T-cell (primary cell): ENCODE measurements around the gene VSTM2B. TPM values are rescaled to one million over a fixed set of nuclear protein-coding genes. Genes with fewer than 3 reads are reported as not detected.
A peak's percentile ranks its signal among the peaks of the same experiment; 100 is the strongest.

Experiments
- ATAC-seq, 4 experiments: fragments of 200-7000 bp in 3 of 4; fragments of 150-1000 bp in 1 of 4; cut with Tn5 transposase; replicated peaks in 1 of 4; 1 replicate in 3 of 4; 2 replicates in 1 of 4; pipeline ENCODE4 v1.10.0; 2021; ENCODE audit warnings: moderate library complexity in 3 of 4, mild to moderate bottlenecking in 2 of 4, moderate number of reproducible peaks in 1 of 4
- CTCF ChIA-PET, 2 donors: fragments of 300-600 bp; sonication (Branson Sonifier 250); formaldehyde crosslinking; loops; one replicate each; lab custom pipeline; 2022; ENCODE audit warnings: antibody characterized with exemption in 2 of 2; lab: Charles Lee
- POLR2A ChIA-PET, 2 donors: fragments of 300-600 bp; sonication (Branson Sonifier 250); formaldehyde crosslinking; loops; one replicate each; lab custom pipeline; 2022; ENCODE audit warnings: antibody characterized with exemption in 2 of 2; lab: Charles Lee
- DNase-seq, 35 experiments: peaks; one replicate each; pipeline versions ENCODE4 v3.0.0 to v3.0.0-alpha.2; 2013 to 2023
- H3K27ac ChIP-seq: one replicate; pipeline ENCODE4 v1.5.1; 2013; ENCODE audit warnings: low read length
- H3K27me3 ChIP-seq, 2 experiments: replicated peaks in 1 of 2; 1 replicate in 1 of 2; 2 replicates in 1 of 2; pipeline versions ENCODE4 v1.6.1 to v1.7.0; 2013; ENCODE audit warnings: low read length in 1 of 2, mixed read lengths in 1 of 2; ENCODE audit not compliant: control insufficient read depth in 2 of 2, insufficient read depth in 2 of 2; ENCODE audit errors: extremely low read depth in 1 of 2
- H3K36me3 ChIP-seq, 2 donors: 1 replicate in 1 of 2; 2 replicates in 1 of 2; pipeline versions ENCODE4 v1.6.1 to v1.7.0; 2013; ENCODE audit warnings: low read length in 1 of 2; ENCODE audit not compliant: control insufficient read depth in 2 of 2, insufficient read depth in 1 of 2; ENCODE audit errors: extremely low read depth in 1 of 2
- H3K4me1 ChIP-seq, 2 experiments: 1 replicate in 1 of 2; 2 replicates in 1 of 2; pipeline versions ENCODE4 v1.6.1 to v1.7.0; 2013; ENCODE audit warnings: low read length in 2 of 2, mixed read lengths in 1 of 2; ENCODE audit not compliant: insufficient read depth in 2 of 2, control insufficient read depth in 1 of 2; ENCODE audit errors: extremely low read depth in 1 of 2
- H3K4me3 ChIP-seq, 2 donors: 1 replicate in 1 of 2; 2 replicates in 1 of 2; pipeline versions ENCODE4 v1.5.1 to v1.7.0; 2013; ENCODE audit warnings: mild to moderate bottlenecking in 2 of 2, low read length in 1 of 2, moderate library complexity in 1 of 2; ENCODE audit not compliant: control insufficient read depth in 1 of 2; ENCODE audit errors: extremely low read depth in 1 of 2
- H3K9me3 ChIP-seq: 2 replicates; pipeline ENCODE4 v1.7.0; 2013
- H3K27ac Mint-ChIP-seq, 2 donors: one replicate each; pipeline ENCODE4 v1.8.0; 2020 to 2021; ENCODE audit warnings: mild to moderate bottlenecking in 2 of 2, mixed read lengths in 2 of 2
- H3K27me3 Mint-ChIP-seq, 2 donors: one replicate each; pipeline ENCODE4 v1.8.0; 2021 to 2022; ENCODE audit warnings: mixed read lengths in 2 of 2
- H3K36me3 Mint-ChIP-seq: one replicate; pipeline ENCODE4 v1.8.0; 2021; ENCODE audit warnings: mixed read lengths
- H3K4me1 Mint-ChIP-seq, 3 donors: one replicate each; pipeline ENCODE4 v1.8.0; 2020 to 2022; ENCODE audit warnings: mixed read lengths in 3 of 3, mild to moderate bottlenecking in 1 of 3
- H3K4me3 Mint-ChIP-seq, 3 donors: one replicate each; pipeline ENCODE4 v1.8.0; 2020 to 2022; ENCODE audit warnings: mild to moderate bottlenecking in 3 of 3, mixed read lengths in 3 of 3, moderate library complexity in 3 of 3
- H3K9me3 Mint-ChIP-seq, 3 donors: one replicate each; pipeline ENCODE4 v1.8.0; 2020 to 2022; ENCODE audit warnings: mixed read lengths in 3 of 3
- WGBS: methylation state at CpG from one replicate; pipeline ENCODE4 v1.1.5; 2013; ENCODE audit warnings: missing lambda C conversion rate; ENCODE audit not compliant: insufficient coverage; 5-methylcytosine and 5-hydroxymethylcytosine counted together
- total RNA-seq, 35 experiments: library from RNA in 6 of 35; stranded (reverse) in 6 of 35; fragments of 120-200 nt in 1 of 35; gene quantifications; one replicate each; pipeline versions ENCODE4 v1.2.1 to v1.2.4 and lab custom pipeline; 2013 to 2026

The VSTM2B gene
- total RNA-seq, 5 donors from 2014 or later (not counting 1 experiment from before 2014, with no cell fraction given): not detected

GRCh38 chr19:29588095-29588494, 62.3 kb downstream of the VSTM2B start:
- ATAC-seq: no peak
- Mint-ChIP-seq H3K27ac (peak overlapping the region; percentile 88 to 89), H3K4me3 (no peak overlapping the region)

GRCh38 chr19:29590278-29590677, 64.5 kb downstream of the VSTM2B start:
- Histone ChIP-seq H3K27me3 (peaks cover 2 to 28% of the 10 kb centered on the region in 2 experiments), H3K9me3 (no peaks in the 10 kb centered on the region), H3K27ac (no peak overlapping the region), H3K36me3 (no peaks in the 10 kb centered on the region), H3K4me3 (no peak overlapping the region), H3K4me1 (peaks cover 0 to 13% of the 10 kb centered on the region in 2 experiments)
- CTCF ChIA-PET: no interaction called here
- ATAC-seq (no peak), DNase-seq (no peak)
- no peak overlapping the region for H3K27ac Mint-ChIP-seq
- H3K36me3 Mint-ChIP-seq: no peaks in the 10 kb centered on the region
- POLR2A ChIA-PET: no interaction called here
- 79% methylated on average over 4 of the region's 5 CpGs for WGBS
- H3K27me3 Mint-ChIP-seq: peaks cover 34 to 42% of the 10 kb centered on the region in 2 donors
- peaks cover 0 to 8% (median 0%) of the 10 kb centered on the region in 3 donors for H3K9me3 Mint-ChIP-seq
- H3K4me3 Mint-ChIP-seq: no peak overlapping the region
- H3K4me1 Mint-ChIP-seq: peaks cover 7 to 21% (median 17%) of the 10 kb centered on the region in 3 donors

More at GRCh38 chr19:29588095-29588494, 62.3 kb downstream of the VSTM2B start:
- peaks cover 20 to 30% of the 10 kb centered on the region in 2 donors for H3K27me3 Mint-ChIP-seq
- Histone ChIP-seq H3K27me3 (peaks cover 2 to 17% of the 10 kb centered on the region in 2 experiments), H3K9me3 (no peaks in the 10 kb centered on the region), H3K4me1 (peaks cover 0 to 13% of the 10 kb centered on the region in 2 experiments), H3K4me3 (no peak overlapping the region), H3K27ac (peak overlapping the region; percentile 65), H3K36me3 (no peaks in the 10 kb centered on the region)
- DNase-seq: no peak
- H3K4me1 Mint-ChIP-seq: peaks cover 7 to 24% (median 17%) of the 10 kb centered on the region in 3 donors
- H3K36me3 Mint-ChIP-seq: no peaks in the 10 kb centered on the region
- CTCF ChIA-PET: interaction anchor here in 1 of 2 donors (1.4 kb wide), 1 partner anchor 128 kb away, joined by 4 read pairs; no protein-coding TSS in a partner anchor
- no CpG with 5 or more reads among the region's 2 CpGs for WGBS
- H3K9me3 Mint-ChIP-seq: peaks cover 0 to 8% (median 0%) of the 10 kb centered on the region in 3 donors
- POLR2A ChIA-PET: no interaction called here

- H3K9me3 ChIP-seq: no peaks in the 10 kb centered on the region
- Mint-ChIP-seq H3K27me3 (peaks cover 34 to 50% of the 10 kb centered on the region in 2 donors), H3K27ac (no peak overlapping the region), H3K4me3 (no peak overlapping the region), H3K9me3 (peaks cover 0 to 8% (median 0%) of the 10 kb centered on the region in 3 donors), H3K36me3 (no peaks in the 10 kb centered on the region), H3K4me1 (peaks cover 7 to 17% (median 15%) of the 10 kb centered on the region in 3 donors)
- H3K4me1 ChIP-seq: peaks cover 0 to 13% of the 10 kb centered on the region in 2 experiments
- H3K36me3 ChIP-seq: no peaks in the 10 kb centered on the region
- H3K27me3 ChIP-seq: peaks cover 2 to 36% of the 10 kb centered on the region in 2 experiments
- ChIA-PET POLR2A (no interaction called here), CTCF (no interaction called here)
- H3K4me3 ChIP-seq: no peak overlapping the region
- DNase-seq: no peak
- ATAC-seq: no peak
- H3K27ac ChIP-seq: no peak overlapping the region
- WGBS: no CpG with 5 or more reads among the region's 3 CpGs
Measured at GRCh38 chr19:29591670-29592069, 65.9 kb downstream of the VSTM2B start.

- H3K4me1 Mint-ChIP-seq: no peaks in the 10 kb centered on the region
- ATAC-seq (no peak), DNase-seq (no peak)
- Histone ChIP-seq H3K27ac (no peak overlapping the region), H3K4me1 (no peaks in the 10 kb centered on the region), H3K9me3 (no peaks in the 10 kb centered on the region), H3K4me3 (no peak overlapping the region), H3K27me3 (peaks cover 2 to 48% of the 10 kb centered on the region in 2 experiments), H3K36me3 (no peaks in the 10 kb centered on the region)
- ChIA-PET CTCF (interaction anchor here in 1 of 2 donors (0.7 kb wide), 1 partner anchor 390 kb away, joined by 10 read pairs; no protein-coding TSS in a partner anchor), POLR2A (no interaction called here)
- peaks cover 0 to 8% (median 0%) of the 10 kb centered on the region in 3 donors for H3K9me3 Mint-ChIP-seq
- H3K27me3 Mint-ChIP-seq: peaks cover 37 to 54% of the 10 kb centered on the region in 2 donors
- peak overlapping the region in 1 of 2 donors; percentile 39 for H3K27ac Mint-ChIP-seq
- no CpG with 5 or more reads among the region's 6 CpGs for WGBS
- H3K4me3 Mint-ChIP-seq: no peak overlapping the region
- H3K36me3 Mint-ChIP-seq: no peaks in the 10 kb centered on the region
Measured at GRCh38 chr19:29593869-29594268, 68.1 kb downstream of the VSTM2B start.

GRCh38 chr19:29596080-29596727, 70.4 kb downstream of the VSTM2B start:
- no peak overlapping the region for H3K27ac ChIP-seq
- POLR2A ChIA-PET: no interaction called here
- no peaks in the 10 kb centered on the region for H3K4me1 Mint-ChIP-seq
- DNase-seq: no peak
- peaks cover 31 to 46% of the 10 kb centered on the region in 2 donors for H3K27me3 Mint-ChIP-seq
- no peaks in the 10 kb centered on the region for H3K9me3 ChIP-seq
- no peaks in the 10 kb centered on the region for H3K36me3 Mint-ChIP-seq
- H3K4me3 ChIP-seq: no peak overlapping the region
- H3K9me3 Mint-ChIP-seq: no peaks in the 10 kb centered on the region
- H3K27me3 ChIP-seq: peaks cover 2 to 38% of the 10 kb centered on the region in 2 experiments
- CTCF ChIA-PET: interaction anchor here in 1 of 2 donors (1.3 kb wide), 1 partner anchor 98 kb away, joined by 3 read pairs; no protein-coding TSS in a partner anchor
- H3K27ac Mint-ChIP-seq: no peak overlapping the region
- no peak overlapping the region for H3K4me3 Mint-ChIP-seq
- ATAC-seq: no peak
- H3K36me3 ChIP-seq: no peaks in the 10 kb centered on the region
- H3K4me1 ChIP-seq: no peaks in the 10 kb centered on the region
- WGBS: 53% methylated on average over 6 of the region's 10 CpGs

- Histone ChIP-seq H3K9me3 (no peaks in the 10 kb centered on the region), H3K4me3 (no peak overlapping the region), H3K36me3 (no peaks in the 10 kb centered on the region), H3K4me1 (no peaks in the 10 kb centered on the region), H3K27me3 (peaks cover 2 to 35% of the 10 kb centered on the region in 2 experiments), H3K27ac (no peak overlapping the region)
- Mint-ChIP-seq H3K36me3 (no peaks in the 10 kb centered on the region), H3K4me1 (no peaks in the 10 kb centered on the region), H3K9me3 (no peaks in the 10 kb centered on the region), H3K4me3 (no peak overlapping the region), H3K27me3 (peaks cover 23 to 39% of the 10 kb centered on the region in 2 donors), H3K27ac (no peak overlapping the region)
- ATAC-seq (no peak), DNase-seq (peak in 1 of 35 experiments; percentile 35)
- POLR2A ChIA-PET: interaction anchor here in 1 of 2 donors (0.8 kb wide), 1 partner anchor 9 kb away, joined by 12 read pairs; the partner anchor contains the start of gene POP4
- WGBS: 41% methylated on average over 4 of the region's 9 CpGs
- CTCF ChIA-PET: interaction anchor here (0.7 to 1.3 kb wide), 2 partner anchors 13 to 97 kb away, joined by 3 to 5 read pairs; no protein-coding TSS in a partner anchor
Measured at GRCh38 chr19:29596885-29597525, 71.2 kb downstream of the VSTM2B start.
